Measurements from ENCODE around the gene KCNQ1OT1.

The KCNQ1OT1 gene

DNA sequence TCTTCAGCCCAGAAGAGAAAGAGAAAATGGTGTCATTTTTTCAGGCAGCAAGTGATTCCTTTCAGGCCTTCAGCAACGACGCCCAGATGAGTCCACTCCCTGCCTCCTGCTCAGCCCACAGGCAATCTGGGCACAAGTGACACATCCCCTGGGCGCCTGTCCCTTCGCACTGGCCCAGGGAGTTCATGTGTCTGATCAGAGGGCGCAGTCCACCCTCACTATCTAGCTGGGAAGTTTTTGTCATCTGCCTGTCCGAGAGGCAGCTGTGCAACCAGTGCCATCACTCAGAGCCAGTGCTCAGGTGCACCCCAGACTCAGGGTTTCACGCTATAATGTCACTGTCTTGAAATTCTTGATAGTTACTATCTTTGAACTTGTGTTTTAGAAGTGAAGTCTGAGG is 1.4 kb upstream of the KCNQ1OT1 start:
- no peak for DNase-seq

DNA sequence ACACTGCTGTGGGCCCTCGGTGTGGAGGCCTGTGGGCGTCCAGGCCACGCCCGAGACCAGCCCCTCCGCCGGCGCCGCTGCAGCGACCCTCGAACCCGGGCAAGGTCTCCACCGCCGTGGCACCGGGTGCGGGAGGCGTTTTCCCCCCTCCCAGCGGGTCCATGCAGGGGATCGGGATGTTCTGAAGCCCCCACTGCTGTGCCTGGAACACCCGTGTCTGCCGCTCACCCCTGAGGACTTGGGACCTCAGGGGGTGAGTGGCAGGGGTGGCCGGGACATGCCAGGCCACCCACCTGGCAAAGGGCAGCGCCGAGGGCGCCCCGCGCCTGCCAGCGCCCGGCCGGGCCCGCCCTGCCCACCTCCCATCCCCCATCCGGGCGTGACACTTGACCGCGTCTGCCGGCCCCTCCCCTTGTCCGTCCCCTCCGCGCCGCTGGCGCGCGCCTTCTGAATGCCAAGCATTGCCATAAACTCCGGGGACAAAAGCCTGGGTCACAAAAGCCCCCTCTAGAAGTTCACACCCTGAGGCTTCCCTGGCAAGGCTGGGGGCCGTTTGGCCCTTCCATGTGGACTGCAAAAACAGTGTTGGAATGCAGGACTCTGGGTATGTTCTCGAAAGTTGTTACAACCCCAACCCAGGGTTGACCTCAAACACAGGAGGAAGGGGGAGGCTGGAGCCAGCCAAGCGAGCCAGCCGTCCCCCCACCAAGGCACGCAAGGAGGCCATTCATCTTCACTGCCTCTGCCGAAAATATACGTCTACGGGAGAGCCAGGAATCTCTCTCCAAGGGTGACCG is 819 bp upstream of the KCNQ1OT1 start:
- no peak for DNase-seq

DNA sequence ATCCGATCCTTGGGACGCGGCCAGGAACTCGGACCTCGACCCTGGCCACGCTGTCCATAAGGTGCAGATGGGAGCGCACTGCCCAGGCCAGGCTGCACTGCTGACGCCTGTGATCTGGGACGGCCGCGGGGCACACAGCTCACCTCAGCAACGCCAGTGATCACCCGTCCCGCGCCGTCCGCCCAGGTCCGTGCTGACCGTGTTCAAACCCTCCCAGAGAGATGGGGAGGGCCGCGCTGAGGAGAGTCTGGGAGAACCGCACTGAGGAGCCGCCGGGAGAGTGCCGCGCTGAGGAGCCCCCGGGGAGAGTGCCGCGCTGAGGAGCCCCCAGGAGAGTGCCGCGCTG is 636 bp downstream of the KCNQ1OT1 start:
- no peak for DNase-seq

DNA sequence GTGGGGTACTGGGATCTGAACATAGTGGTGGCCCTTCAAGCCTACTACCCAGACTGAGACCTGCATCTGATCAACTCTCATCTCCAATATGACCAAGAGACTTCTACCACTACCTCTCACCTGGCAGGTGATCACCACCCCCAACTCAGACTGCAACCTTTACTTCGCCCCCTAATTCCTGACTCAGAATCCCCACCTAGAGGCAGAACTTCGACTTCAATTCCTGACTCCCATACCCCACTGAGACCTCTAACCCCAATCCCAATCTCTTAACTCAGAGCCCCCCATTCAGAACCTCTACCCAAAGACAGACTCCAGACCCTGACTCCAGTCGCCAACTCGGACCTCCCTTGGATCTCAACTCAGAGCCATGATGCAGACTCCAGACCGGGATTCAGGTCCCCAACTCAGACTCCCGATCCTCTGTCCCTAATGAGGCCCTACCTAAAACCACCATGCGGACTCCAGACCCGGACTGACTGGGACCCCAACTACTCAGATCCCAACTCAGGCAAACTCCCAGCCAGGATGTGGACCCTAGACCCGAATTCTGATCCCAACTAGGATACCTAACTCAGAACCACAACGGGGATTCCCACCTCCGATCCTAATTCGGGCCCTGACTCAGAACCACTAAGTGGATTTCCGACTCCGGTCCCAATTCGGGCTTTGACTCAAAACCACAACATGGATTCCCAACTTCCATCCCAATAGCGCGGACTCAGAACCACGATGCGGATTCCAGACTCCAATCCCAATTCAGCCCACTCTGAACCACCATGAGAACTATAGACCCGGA is 1.2 kb downstream of the KCNQ1OT1 start:
- DNase-seq, result no peak

DNA sequence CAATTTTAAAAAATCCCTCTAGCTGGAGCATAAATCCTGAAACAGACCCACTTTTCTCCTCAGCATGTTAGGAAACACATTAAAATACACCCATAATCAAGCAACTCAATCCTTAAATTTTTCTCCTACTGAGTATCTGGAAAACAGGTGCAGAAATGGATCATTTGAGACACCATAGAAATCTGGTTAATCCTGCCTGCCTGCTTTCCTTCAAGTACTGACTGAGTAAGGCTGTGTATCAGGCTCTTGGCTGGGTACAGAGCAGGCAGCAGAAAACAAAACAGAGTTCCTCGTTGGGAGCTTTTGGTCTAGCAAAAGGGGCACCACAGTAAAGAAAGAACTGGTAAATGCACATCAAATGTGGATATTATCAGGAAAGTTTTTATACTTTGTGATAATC is 1.9 kb downstream of the KCNQ1OT1 start:
- DNase-seq, result no peak

DNA sequence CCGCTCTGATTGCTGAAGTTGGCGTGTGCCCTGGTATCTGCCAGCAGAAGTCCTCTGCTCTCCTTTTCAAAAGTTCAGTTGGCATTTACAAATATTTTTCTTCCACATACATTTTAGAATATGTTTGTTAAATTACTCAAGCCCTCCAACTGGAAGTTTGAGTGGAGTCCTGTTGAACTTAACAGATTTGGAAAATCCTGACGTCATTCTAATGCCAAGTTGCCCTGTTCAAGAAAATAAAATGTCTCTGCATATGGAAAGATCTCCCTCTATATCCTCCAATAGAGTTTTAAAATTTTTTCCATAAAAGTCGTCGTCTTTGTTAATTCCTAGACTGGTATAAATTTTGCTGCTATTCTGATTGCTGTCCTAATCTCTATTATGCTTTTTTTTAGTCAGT is 3.3 kb downstream of the KCNQ1OT1 start:
- no peak for DNase-seq

DNA sequence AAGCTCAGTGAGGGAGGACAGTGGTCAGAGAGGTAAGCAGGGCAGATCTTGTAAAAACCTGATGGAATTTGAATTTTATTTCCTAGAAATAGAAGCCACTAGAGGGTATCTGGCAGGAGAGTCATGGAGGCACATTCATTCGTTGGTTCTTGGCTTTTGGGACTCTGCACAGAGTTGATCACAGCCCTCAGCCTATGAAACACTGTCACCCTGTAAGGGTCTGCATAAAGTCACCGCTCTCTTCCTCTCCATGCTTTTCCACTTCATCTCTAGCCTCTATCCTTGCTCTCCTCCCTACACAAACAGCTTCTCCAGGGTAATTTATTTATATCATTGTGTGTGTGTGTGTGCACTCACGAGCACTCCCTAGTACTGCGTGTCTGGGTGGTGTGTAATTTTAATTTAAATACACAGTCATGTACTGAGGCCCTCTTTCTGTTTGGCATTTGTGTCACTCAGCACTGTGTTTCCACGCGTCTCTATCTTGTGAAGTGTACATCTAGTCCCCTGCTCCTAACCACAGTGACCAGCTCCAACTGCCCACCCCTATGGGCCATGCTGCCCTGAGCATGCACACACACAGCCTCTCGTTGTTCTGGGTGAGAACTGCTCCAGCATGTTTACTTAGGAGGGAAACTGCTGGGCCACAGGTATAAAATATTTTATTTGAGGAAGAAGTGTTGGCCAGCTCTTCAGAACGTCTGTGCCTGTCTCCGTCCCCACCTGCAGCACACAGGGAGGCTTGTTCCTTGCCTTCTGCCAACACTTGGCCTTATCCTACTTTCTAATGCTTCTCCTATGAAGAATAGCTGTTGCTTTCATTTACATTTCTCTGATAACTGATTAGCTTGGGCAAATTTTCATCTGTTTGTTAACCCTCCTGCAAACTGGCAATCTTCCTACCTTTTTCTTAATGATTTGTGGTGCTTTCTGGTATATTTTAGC is 4.5 kb downstream of the KCNQ1OT1 start:
- peak; percentile 9 for DNase-seq

DNA sequence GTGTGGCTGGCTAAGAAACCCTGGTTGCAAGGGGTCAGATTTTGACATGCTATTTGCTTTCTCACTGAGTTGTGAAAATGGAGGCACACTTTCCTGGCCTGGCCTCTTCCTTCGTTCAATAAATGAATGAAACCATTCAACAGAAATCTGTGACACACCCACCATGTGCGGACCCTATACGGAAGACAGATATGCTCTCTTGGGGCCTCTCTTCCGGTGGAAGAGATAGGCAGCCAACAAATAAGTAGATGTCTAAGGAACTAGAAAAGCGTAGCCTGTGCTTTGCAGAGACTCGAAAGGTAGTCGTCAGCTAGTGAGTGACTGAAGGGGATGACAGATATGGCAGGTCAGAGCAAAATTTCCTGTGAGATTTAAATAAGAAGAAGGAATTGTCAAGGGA is 5.3 kb downstream of the KCNQ1OT1 start:
- DNase-seq, result no peak

DNA sequence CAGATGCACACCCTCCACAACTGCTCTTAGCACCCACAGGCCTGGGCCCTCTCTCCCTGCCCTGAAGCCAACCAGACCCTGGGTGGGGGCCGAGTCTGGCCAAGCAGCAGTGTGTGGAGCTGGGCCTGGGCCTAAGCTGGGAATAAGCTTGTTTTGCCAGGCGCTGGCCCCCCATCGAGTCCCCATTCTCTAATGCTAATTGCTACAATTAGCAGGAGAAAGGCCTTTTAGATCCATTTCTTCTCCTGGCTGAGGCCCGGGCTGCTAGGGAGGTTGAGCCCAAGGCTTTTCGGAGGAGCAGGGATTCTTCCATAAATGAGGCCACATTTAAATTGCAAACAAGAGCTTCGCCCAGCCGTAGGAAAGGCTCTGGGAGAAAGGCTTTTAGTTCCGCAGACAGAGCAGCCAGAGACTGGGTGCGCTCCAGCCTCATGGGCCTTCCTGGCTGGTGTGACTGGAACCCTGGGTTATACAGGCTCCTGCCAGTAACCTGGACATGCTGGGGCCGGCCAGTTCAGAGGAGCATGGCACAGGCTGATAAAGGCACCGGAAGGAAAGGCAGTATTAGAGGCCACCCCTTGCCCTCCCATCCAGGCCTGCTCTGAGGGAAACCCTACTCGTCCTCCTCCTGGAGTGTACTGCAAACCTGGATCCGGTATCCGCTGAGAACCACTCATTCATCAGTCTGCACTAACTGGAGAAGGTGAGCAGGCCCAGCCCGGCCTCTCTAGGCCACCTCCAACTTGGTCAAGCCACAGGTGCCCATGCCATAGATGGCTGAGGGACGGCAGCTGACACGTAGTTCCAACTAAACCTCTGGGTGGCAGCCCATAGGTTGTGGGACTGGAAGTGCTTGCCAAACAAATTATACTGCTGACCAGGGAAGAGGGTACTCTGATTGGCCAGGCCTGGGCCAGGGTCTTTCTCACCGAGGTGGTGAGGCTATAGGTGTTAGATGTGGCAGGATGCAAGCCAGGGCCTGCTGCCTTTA is 6.2 kb downstream of the KCNQ1OT1 start:
- DNase-seq, result peak; percentile 38

DNA sequence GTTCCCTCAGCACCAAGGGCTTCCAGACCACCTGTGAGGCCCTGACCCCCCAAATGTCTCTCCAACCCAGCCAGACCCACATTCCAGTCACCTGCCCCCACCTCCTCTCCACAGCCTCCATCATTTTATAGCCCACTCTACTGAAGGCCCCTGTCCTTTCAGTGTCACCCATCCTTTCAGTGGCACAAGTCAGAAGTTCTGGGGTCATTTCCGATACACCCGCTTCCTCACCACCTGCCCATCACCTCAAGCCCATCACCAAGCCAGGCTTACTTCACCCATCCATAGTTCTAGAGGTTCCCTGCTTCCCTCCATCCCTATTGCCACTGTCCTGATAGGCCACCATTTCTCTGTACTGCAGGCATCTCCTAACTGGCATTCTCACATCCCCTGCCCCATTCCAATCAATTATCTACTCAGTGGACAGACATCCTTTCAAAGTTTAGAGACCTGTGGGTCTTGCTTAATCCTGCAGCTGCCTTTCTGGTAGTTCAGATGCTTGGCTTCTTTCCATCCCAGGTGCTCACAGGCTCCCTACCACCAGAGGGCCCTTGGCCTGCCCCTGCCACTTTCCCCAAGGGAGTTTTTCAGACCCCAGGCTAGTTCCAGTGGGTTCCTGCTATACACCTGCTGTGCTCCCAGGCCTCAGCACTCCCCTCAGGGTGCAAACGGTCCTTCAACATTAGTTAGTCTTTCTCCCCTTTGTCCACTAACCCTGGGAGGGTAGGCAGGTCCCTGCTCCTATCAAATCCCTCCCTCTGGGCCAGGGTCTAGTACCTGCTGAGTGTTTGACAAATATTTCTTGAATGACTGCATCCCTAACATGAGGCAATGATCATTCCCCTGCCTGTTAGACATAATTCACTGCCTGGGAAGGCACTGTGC is 7.6 kb downstream of the KCNQ1OT1 start:
- DNase-seq, result peak; percentile 62

DNA sequence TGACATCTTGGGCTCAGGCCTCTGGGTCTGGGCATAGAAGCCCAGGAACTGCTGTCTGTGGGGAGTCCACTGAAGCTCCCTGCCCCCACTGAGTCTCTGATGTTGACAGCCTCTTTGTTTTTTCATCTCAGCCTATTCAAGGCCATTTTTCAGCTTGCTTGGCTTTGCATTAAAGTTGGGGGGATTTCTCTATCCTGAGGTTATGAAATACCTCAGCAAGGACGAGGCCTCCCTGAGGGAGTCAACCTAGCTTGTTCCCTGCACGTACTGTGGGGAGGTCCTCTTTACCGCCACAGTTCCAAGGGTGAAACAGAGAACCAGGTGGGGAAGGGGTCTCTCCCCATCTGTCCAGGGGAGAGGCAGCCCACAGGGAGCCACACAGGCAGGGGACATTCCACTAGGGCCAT is 8.4 kb downstream of the KCNQ1OT1 start:
- DNase-seq, result no peak

DNA sequence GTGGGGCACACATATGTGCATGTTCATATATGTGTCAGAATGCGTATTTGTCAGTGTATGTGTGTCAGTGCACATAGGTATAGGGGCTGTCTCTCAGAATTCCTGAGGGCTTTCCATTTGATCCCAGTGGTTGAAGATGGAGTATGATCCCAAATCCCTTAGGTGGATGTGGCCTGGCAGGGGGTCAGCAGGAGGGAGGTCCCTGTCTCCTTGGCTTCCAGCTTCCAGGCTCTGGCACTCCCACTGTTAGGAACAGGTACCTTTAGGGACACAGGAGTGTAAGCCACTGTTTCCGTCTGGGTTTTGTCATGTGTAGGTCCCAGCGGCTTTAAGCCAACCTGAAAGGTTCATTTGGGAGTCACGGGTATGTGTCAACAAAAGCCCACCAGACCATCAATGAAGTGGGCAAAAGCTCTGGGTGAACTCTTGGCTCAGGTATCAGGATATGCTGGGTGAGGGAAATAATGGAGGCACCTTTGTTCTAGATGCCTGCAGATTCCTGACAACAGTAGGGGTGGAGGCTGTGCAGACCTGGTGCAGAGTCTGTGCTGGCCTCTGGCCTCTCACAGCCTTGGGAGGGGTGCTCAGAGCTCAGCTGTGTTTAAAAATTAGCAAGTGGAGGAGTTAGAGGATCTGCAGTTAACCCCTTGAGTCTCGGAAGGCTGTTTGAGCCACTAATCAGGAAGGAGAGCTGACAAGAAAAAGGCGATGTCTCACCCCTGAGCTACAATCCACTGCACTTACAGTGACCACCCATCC is 9.0 kb downstream of the KCNQ1OT1 start:
- no peak for DNase-seq

DNA sequence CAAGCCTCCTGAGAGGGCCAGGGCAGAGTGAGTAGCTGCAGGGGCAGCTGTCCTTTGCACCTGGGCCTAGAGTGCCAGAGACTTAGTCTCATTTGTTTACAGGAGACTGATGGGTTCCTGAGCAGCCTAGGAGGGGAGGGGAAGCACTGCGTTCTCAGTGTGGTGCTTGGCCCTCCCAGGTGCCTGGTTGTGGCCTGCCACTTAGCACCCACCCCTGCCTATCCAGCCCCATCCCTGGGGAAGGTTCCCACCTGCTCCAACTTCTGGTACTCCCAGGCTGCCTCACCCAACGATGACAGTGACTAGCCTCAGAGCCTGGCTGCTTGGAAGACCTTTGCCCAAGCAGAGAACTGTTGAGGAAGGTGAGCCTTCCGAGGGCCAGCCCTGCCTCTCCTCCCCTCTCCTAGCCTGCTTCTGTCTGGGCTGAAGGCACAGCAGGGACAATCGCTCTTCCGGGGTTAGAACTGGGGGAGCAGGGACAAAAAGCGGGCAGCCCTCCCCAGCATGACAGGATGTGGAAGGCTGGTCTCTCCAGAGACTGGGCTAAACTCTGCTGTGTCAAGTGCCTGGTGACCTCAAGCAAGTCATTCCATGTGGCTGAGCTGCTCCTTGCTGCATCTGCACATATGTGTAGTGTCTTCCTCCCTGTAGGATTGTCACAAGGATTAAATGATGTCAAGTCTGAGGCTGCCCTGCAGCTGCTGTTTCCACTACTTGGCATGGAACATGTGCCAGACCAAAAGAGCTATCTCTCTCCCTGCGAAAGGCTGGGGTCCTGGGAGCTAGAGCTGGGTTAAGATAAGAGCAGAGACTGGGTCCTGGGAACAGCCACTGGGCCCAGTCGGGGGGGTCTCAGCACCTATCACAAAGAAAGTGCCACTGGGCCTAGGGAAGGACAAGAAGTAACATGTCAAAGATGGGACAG is 9.9 kb downstream of the KCNQ1OT1 start:
- DNase-seq, result no peak

DNA sequence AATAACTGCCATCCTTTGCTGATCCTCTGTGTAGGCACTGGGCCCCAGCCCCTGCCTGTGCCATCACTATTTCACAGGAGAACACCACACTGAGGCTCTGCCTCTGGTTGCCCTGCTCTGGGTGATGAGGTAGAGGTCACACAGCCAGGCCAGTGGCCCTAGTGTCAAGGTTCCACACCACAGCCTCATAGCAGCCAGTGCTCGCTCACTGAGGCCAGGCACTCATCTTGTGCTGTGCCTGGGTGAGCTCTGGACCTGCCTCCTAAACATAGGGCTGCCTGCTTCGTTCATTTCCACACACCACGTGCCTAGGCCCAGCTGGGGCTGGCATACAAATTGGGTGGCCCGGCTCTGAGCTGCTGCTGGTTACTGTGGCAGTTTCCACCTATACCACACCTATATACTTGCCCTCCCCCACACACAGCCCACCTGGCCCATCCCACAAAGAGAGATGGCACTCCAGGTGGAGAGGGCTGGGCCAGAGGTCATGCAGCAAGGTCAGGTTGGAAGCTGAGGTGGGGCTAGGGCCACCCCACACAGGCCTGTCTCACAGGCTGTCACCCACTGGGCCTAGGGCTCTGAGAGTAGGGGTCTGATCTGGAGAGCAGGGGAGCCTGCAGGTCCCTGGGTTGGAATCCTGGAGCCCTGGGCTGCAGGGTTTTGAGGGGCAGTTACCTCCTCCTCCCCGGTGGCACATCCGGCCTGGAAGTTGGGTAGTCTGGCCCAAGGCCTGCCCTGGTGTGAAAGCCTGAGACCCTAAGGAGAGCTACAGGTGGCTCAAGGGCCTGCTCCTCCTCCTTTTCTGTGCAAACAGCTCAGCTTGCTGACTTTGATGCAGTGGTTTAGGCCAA is 11.2 kb downstream of the KCNQ1OT1 start:
- no peak for DNase-seq

DNA sequence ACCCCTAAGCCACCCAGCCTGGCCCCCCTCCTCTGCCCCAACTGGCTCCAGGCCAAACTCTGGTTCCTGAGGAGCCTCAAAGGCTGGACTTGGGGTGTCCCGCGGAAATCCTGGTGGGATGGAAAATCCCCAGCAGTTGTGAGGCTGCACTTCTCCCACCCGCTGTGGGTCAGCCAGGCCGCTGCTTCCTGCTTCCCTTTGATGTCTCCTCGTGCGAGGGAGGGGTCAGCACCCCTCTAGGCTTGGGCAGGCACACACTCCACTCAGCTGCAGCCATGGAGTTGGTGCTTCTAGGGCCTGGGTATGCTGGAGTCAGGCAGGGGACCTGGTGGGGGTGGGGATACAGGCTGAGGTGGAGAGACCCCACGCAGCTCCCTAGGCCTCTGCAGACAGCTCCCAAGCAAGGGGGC is 12.0 kb downstream of the KCNQ1OT1 start:
- no peak for DNase-seq

DNA sequence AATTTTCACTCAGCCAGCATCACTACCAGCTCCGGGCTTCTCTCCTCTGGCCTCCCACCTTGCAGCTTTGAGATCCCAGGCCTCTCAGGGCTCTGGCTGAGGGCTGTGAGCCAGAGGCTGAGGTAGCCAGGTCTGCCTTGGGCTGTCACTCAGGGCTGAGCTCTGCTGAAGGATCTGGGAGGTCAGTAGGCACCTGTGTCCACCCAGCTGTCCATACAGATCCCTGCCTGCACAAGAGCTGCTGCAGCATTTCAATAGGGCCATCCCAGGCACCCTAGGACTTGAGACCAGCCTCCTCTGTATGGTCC is 12.6 kb downstream of the KCNQ1OT1 start:
- no peak for DNase-seq

DNA sequence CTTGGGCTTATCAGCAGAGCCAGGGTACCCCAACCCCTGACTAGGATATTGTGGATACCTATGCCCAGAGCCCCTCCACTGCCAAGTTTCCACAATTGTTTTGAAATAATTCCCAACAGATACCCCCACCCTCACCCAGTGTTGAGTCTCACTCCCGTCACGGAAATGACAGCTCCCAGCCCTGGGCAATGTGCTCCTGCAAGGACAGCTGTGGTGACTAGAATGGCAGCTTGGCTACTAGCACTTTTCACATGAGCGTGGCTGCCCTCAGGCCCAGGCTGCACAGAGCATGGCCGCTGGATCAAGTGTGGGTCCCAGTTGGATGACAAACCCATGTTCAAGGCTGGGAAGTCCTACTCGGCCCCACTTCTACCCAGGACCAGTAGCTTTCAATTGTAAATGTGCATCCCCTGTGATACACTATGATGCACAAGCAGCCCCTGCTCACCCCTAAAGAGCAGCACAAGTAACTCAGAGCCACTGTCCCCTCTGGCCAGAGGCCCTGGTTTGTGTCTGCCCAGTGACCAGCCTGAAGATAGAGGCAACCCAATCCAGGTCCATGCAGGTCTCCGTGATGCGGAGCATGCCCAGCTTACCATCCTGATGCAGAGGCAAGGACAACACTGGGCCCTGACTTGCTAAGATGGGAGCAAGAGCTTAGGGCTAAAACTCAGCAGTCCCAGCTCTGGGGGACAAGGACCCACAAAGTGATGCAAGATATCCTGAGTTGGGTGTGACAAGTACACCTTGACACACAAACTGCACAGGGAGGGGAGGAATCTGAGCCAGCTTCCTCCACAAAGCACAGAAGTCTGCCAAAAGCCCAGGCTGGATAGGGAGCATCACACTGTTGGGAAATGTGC is 13.2 kb downstream of the KCNQ1OT1 start:
- no peak for DNase-seq
